Measurements from ENCODE around the gene SPTBN1. TPM values are rescaled to one million over a fixed set of nuclear protein-coding genes. Genes with fewer than 3 reads are reported as not detected.

Gene SPTBN1
- total RNA-seq, 1 donor from 2014 or later, result 251 TPM

GRCh38 chr2:54446625-54447024 lies 9.5 kb upstream of the SPTBN1 start:
- Histone ChIP-seq H3K27ac (ENCODE audit: low read depth, low read length) (no peak overlapping the region), H3K36me3 (ENCODE audit: control insufficient read depth in 3 of 3, insufficient read depth in 3 of 3, low read length in 3 of 3) (no peaks in the 10 kb centered on the region), H3K4me3 (ENCODE audit: low read length in 3 of 3) (no peak overlapping the region), H3K9ac (ENCODE audit: low read depth in 1 of 3, low read length in 3 of 3) (no peak overlapping the region), H3K9me3 (ENCODE audit: control insufficient read depth in 3 of 3, low read length in 3 of 3) (no peaks in the 10 kb centered on the region), H3K4me1 (ENCODE audit: control insufficient read depth in 3 of 3, insufficient read depth in 3 of 3, low read length in 3 of 3) (peaks cover 0 to 5% (median 0%) of the 10 kb centered on the region in 3 donors), H3K27me3 (ENCODE audit: control insufficient read depth in 3 of 3, insufficient read depth in 3 of 3, low read length in 3 of 3) (no peaks in the 10 kb centered on the region)

DNA sequence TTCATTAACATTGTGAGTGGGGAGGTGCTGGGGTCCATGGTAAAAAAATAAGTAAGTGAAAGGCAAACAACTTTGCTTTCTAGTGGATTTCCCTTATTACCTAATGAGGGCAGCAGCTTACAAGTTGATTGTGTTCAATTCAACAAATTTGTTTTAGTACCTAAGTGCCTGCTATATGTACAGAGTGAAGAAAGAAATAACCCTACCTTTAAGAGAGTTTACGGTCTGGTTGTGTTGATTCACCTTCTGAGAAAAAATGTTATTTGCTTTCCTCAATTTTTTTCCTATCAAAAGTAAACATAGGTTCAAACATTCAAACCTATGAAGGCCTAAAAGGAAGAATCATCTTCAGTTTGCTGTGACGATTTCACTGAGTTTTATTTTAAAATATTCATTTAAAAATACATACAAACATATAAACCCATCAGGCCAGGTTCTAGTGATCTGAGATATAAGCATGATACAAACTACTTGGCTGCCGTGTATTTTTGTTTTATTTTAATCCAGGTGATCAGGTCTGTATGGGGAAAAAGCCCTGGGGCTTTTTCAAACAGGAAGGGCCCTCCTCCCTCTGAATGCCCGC lies 1.5 kb upstream of the SPTBN1 start:
- Histone ChIP-seq H3K27me3 (ENCODE audit: control insufficient read depth in 3 of 3, insufficient read depth in 3 of 3, low read length in 3 of 3) (no peaks in the 10 kb centered on the region), H3K4me3 (ENCODE audit: low read length in 3 of 3) (peak overlapping the region in 2 of 3 donors; percentile 90 to 92), H3K27ac (ENCODE audit: low read depth, low read length) (peak overlapping the region; percentile 85), H3K9ac (ENCODE audit: low read depth in 1 of 3, low read length in 3 of 3) (peak overlapping the region in 2 of 3 donors; percentile 40 to 76), H3K9me3 (ENCODE audit: control insufficient read depth in 3 of 3, low read length in 3 of 3) (no peaks in the 10 kb centered on the region), H3K4me1 (ENCODE audit: control insufficient read depth in 3 of 3, insufficient read depth in 3 of 3, low read length in 3 of 3) (peaks cover 15 to 24% (median 24%) of the 10 kb centered on the region in 3 donors), H3K36me3 (ENCODE audit: control insufficient read depth in 3 of 3, insufficient read depth in 3 of 3, low read length in 3 of 3) (no peaks in the 10 kb centered on the region)

GRCh38 chr2:54455131-54455562 lies 980 bp upstream of the SPTBN1 start:
- Histone ChIP-seq H3K27me3 (ENCODE audit: control insufficient read depth in 3 of 3, insufficient read depth in 3 of 3, low read length in 3 of 3) (no peaks in the 10 kb centered on the region), H3K4me1 (ENCODE audit: control insufficient read depth in 3 of 3, insufficient read depth in 3 of 3, low read length in 3 of 3) (peaks cover 20 to 28% (median 26%) of the 10 kb centered on the region in 3 donors), H3K4me3 (ENCODE audit: low read length in 3 of 3) (peak overlapping the region; percentile 85 to 92 (median 90)), H3K36me3 (ENCODE audit: control insufficient read depth in 3 of 3, insufficient read depth in 3 of 3, low read length in 3 of 3) (no peaks in the 10 kb centered on the region), H3K27ac (ENCODE audit: low read depth, low read length) (peak overlapping the region; percentile 85), H3K9me3 (ENCODE audit: control insufficient read depth in 3 of 3, low read length in 3 of 3) (no peaks in the 10 kb centered on the region), H3K9ac (ENCODE audit: low read depth in 1 of 3, low read length in 3 of 3) (peak overlapping the region; percentile 76 to 85 (median 79))

- Histone ChIP-seq H3K27me3 (ENCODE audit: control insufficient read depth in 3 of 3, insufficient read depth in 3 of 3, low read length in 3 of 3) (no peaks in the 10 kb centered on the region), H3K36me3 (ENCODE audit: control insufficient read depth in 3 of 3, insufficient read depth in 3 of 3, low read length in 3 of 3) (no peaks in the 10 kb centered on the region), H3K9me3 (ENCODE audit: control insufficient read depth in 3 of 3, low read length in 3 of 3) (no peaks in the 10 kb centered on the region), H3K9ac (ENCODE audit: low read depth in 1 of 3, low read length in 3 of 3) (peak overlapping the region in 1 of 3 donors; percentile 82), H3K4me1 (ENCODE audit: control insufficient read depth in 3 of 3, insufficient read depth in 3 of 3, low read length in 3 of 3) (peaks cover 26 to 35% (median 30%) of the 10 kb centered on the region in 3 donors), H3K4me3 (ENCODE audit: low read length in 3 of 3) (peak overlapping the region in 2 of 3 donors; percentile 85 to 90), H3K27ac (ENCODE audit: low read depth, low read length) (no peak overlapping the region)
Observed at GRCh38 chr2:54456362-54456611, 160 bp downstream of the SPTBN1 start.

GRCh38 chr2:54456612-54457322 lies 640 bp downstream of the SPTBN1 start:
- Histone ChIP-seq H3K4me1 (ENCODE audit: control insufficient read depth in 3 of 3, insufficient read depth in 3 of 3, low read length in 3 of 3) (peaks cover 27 to 35% (median 31%) of the 10 kb centered on the region in 3 donors), H3K4me3 (ENCODE audit: low read length in 3 of 3) (peak overlapping the region; percentile 82 to 90 (median 85)), H3K9me3 (ENCODE audit: control insufficient read depth in 3 of 3, low read length in 3 of 3) (no peaks in the 10 kb centered on the region), H3K36me3 (ENCODE audit: control insufficient read depth in 3 of 3, insufficient read depth in 3 of 3, low read length in 3 of 3) (no peaks in the 10 kb centered on the region), H3K27ac (ENCODE audit: low read depth, low read length) (peak overlapping the region; percentile 61), H3K9ac (ENCODE audit: low read depth in 1 of 3, low read length in 3 of 3) (peak overlapping the region; percentile 54 to 82 (median 68)), H3K27me3 (ENCODE audit: control insufficient read depth in 3 of 3, insufficient read depth in 3 of 3, low read length in 3 of 3) (no peaks in the 10 kb centered on the region)

GRCh38 chr2:54457323-54458023 lies 1.3 kb downstream of the SPTBN1 start:
- Histone ChIP-seq H3K9ac (ENCODE audit: low read depth in 1 of 3, low read length in 3 of 3) (peak overlapping the region; percentile 54 to 82 (median 68)), H3K27ac (ENCODE audit: low read depth, low read length) (peak overlapping the region; percentile 61), H3K36me3 (ENCODE audit: control insufficient read depth in 3 of 3, insufficient read depth in 3 of 3, low read length in 3 of 3) (no peaks in the 10 kb centered on the region), H3K9me3 (ENCODE audit: control insufficient read depth in 3 of 3, low read length in 3 of 3) (no peaks in the 10 kb centered on the region), H3K4me3 (ENCODE audit: low read length in 3 of 3) (peak overlapping the region; percentile 82 to 85 (median 85)), H3K27me3 (ENCODE audit: control insufficient read depth in 3 of 3, insufficient read depth in 3 of 3, low read length in 3 of 3) (no peaks in the 10 kb centered on the region), H3K4me1 (ENCODE audit: control insufficient read depth in 3 of 3, insufficient read depth in 3 of 3, low read length in 3 of 3) (peaks cover 32 to 35% (median 33%) of the 10 kb centered on the region in 3 donors)

DNA sequence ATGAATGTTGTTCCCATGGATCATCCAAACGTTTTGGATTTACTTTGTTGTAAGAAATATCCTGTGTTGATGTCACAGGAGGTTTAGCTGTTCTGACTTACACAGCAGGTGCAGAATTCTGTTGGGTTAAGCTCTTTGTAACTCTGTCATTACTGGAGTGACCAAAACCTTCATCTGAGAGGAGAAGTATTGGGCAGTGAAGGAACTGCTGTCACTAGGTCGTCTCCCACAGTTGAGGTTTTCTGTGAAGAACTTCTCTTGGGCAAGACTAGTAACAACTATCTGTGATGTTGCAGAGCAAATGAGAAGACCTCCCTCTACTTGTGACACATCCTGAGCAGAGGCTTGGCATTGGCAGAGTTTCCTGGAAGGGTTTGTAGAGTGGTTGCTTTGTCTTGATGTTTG lies 2.9 kb downstream of the SPTBN1 start:
- H3K9me3 ChIP-seq (ENCODE audit: control insufficient read depth in 3 of 3, low read length in 3 of 3), result no peaks in the 10 kb centered on the region
- peak overlapping the region in 2 of 3 donors; percentile 54 to 82 for H3K9ac ChIP-seq (ENCODE audit: low read depth in 1 of 3, low read length in 3 of 3)
- peak overlapping the region; percentile 82 to 85 (median 85) for H3K4me3 ChIP-seq (ENCODE audit: low read length in 3 of 3)
- H3K27ac ChIP-seq (ENCODE audit: low read depth, low read length), result peak overlapping the region; percentile 0
- no peaks in the 10 kb centered on the region for H3K27me3 ChIP-seq (ENCODE audit: control insufficient read depth in 3 of 3, insufficient read depth in 3 of 3, low read length in 3 of 3)
- H3K4me1 ChIP-seq (ENCODE audit: control insufficient read depth in 3 of 3, insufficient read depth in 3 of 3, low read length in 3 of 3), result peaks cover 32 to 35% (median 33%) of the 10 kb centered on the region in 3 donors
- no peaks in the 10 kb centered on the region for H3K36me3 ChIP-seq (ENCODE audit: control insufficient read depth in 3 of 3, insufficient read depth in 3 of 3, low read length in 3 of 3)

DNA sequence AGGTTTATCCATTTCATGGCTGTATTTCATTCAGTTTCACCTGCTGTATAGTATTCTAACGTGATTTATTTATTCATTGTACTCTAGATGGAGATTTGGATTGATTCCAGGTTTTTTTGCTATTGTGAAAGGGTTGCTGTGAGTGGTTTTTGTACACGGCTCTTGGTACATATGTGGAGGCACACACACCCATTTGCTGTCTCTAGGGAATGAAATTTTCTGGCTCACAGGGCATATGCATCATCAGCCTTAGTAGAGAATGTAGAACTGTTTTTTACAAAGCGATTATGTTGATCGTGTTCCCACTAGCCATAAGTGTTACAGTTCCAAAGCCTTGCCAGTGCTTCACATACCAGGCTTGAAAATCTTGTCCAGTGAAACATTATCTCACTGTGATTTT lies 5.1 kb downstream of the SPTBN1 start:
- Histone ChIP-seq H3K4me1 (ENCODE audit: control insufficient read depth in 3 of 3, insufficient read depth in 3 of 3, low read length in 3 of 3) (peaks cover 27 to 30% (median 27%) of the 10 kb centered on the region in 3 donors), H3K27ac (ENCODE audit: low read depth, low read length) (peak overlapping the region; percentile 16), H3K9me3 (ENCODE audit: control insufficient read depth in 3 of 3, low read length in 3 of 3) (no peaks in the 10 kb centered on the region), H3K4me3 (ENCODE audit: low read length in 3 of 3) (peak overlapping the region in 2 of 3 donors; percentile 3 to 37), H3K36me3 (ENCODE audit: control insufficient read depth in 3 of 3, insufficient read depth in 3 of 3, low read length in 3 of 3) (no peaks in the 10 kb centered on the region), H3K9ac (ENCODE audit: low read depth in 1 of 3, low read length in 3 of 3) (no peak overlapping the region), H3K27me3 (ENCODE audit: control insufficient read depth in 3 of 3, insufficient read depth in 3 of 3, low read length in 3 of 3) (no peaks in the 10 kb centered on the region)

- no peaks in the 10 kb centered on the region for H3K27me3 ChIP-seq (ENCODE audit: control insufficient read depth in 3 of 3, insufficient read depth in 3 of 3, low read length in 3 of 3)
- no peak overlapping the region for H3K4me3 ChIP-seq (ENCODE audit: low read length in 3 of 3)
- H3K9me3 ChIP-seq (ENCODE audit: control insufficient read depth in 3 of 3, low read length in 3 of 3), result no peaks in the 10 kb centered on the region
- no peak overlapping the region for H3K9ac ChIP-seq (ENCODE audit: low read depth in 1 of 3, low read length in 3 of 3)
- no peak overlapping the region for H3K27ac ChIP-seq (ENCODE audit: low read depth, low read length)
- peaks cover 14 to 25% (median 21%) of the 10 kb centered on the region in 3 donors for H3K4me1 ChIP-seq (ENCODE audit: control insufficient read depth in 3 of 3, insufficient read depth in 3 of 3, low read length in 3 of 3)
- no peaks in the 10 kb centered on the region for H3K36me3 ChIP-seq (ENCODE audit: control insufficient read depth in 3 of 3, insufficient read depth in 3 of 3, low read length in 3 of 3)
Observed at GRCh38 chr2:54464341-54464740, 8.2 kb downstream of the SPTBN1 start.

DNA sequence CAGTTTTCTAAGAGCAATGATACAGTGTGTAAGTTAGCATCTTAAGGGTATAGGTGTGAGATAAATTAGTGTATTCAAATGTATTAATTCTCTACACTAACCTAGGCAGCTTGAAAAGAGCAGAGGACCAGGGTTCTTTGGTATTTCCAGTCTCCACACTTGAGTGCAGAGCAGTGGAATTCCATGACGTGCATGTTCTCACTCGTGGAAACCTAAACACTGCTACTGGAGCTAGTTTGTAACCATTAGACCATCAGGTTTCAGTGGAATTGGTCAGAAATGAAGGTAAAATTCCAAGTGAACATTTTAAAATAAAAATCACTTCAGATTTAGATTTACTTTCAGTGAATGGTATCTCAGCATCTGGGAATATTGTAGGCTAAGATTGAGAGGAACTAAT lies 9.0 kb downstream of the SPTBN1 start:
- Histone ChIP-seq H3K27ac (ENCODE audit: low read depth, low read length) (no peak overlapping the region), H3K4me3 (ENCODE audit: low read length in 3 of 3) (no peak overlapping the region), H3K9me3 (ENCODE audit: control insufficient read depth in 3 of 3, low read length in 3 of 3) (no peaks in the 10 kb centered on the region), H3K36me3 (ENCODE audit: control insufficient read depth in 3 of 3, insufficient read depth in 3 of 3, low read length in 3 of 3) (no peaks in the 10 kb centered on the region), H3K4me1 (ENCODE audit: control insufficient read depth in 3 of 3, insufficient read depth in 3 of 3, low read length in 3 of 3) (peaks cover 18 to 26% (median 21%) of the 10 kb centered on the region in 3 donors), H3K27me3 (ENCODE audit: control insufficient read depth in 3 of 3, insufficient read depth in 3 of 3, low read length in 3 of 3) (no peaks in the 10 kb centered on the region), H3K9ac (ENCODE audit: low read depth in 1 of 3, low read length in 3 of 3) (no peak overlapping the region)

All from skeletal muscle tissue (tissue), 4 donors.